SK-N-MC (cell line): ENCODE measurements around the gene CROCC.

Experiments used
- EZH2 ChIP-seq: fragments of 200-600 bp; sonication (generic); IDR thresholded peaks from one replicate; pipeline ENCODE4 v1.6.1; 2017; ENCODE audit warnings: antibody characterized with exemption
- POLR2AphosphoS5 ChIP-seq: IDR thresholded peaks from 2 replicates; pipeline ENCODE4 v1.6.1; 2012; ENCODE audit warnings: mild to moderate bottlenecking, low read depth, low read length, borderline replicate concordance

GRCh38 chr1:16993521-16994038 lies 71.8 kb downstream of the CROCC start:
- TF ChIP-seq EZH2 = no peak
- TF ChIP-seq POLR2AphosphoS5 = no peak
